Measurements from ENCODE around the gene PRKAR2B.

The PRKAR2B gene

GRCh38 chr7:107044347-107045194 is at the start of gene PRKAR2B:
PRKAR2B (plus strand) TSS chr7:107044705; CDS start chr7:107044908, 203 bp downstream.
- Mint-ChIP-seq H3K4me1 (peaks cover 19% of the 10 kb centered on the region), H3K27ac (peak within 1 kb of the TSS; percentile 22), H3K36me3 (no peaks in the 10 kb centered on the region), H3K4me3 (peak within 1 kb of the TSS; percentile 80), H3K9me3 (no peaks in the 10 kb centered on the region)
- peak; percentile 40 to 82 for DNase-seq (ENCODE audit: low spot score in 2 of 2)
- peak; percentile 88 for ATAC-seq

DNA sequence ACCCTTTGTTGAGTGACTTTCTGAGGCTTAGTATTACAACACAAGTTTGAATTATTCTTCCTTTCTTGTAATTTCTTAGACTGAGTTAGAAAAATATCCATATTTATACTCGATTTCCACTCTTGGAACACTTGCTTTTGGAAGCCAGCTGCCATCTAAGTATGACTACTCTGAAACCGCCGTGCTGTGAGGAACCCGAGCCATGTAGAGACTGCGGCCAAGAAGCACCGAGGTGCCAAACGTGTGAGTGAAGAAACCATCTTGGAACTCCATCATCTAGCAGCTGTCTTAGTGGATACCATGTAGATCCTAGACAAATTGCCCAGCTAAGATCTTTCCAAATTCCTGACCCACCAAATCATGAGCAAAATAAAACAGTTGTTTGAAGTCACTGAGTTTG is 49.7 kb upstream of the PRKAR2B start:
- no peak for ATAC-seq
- DNase-seq (ENCODE audit: low spot score in 2 of 2) = no peak
- no peaks in the 10 kb centered on the region for H3K4me1 Mint-ChIP-seq
- no peaks in the 10 kb centered on the region for H3K36me3 Mint-ChIP-seq
- H3K9me3 Mint-ChIP-seq = no peaks in the 10 kb centered on the region
- H3K27ac Mint-ChIP-seq = no peak overlapping the region
- no peak overlapping the region for H3K4me3 Mint-ChIP-seq

DNA sequence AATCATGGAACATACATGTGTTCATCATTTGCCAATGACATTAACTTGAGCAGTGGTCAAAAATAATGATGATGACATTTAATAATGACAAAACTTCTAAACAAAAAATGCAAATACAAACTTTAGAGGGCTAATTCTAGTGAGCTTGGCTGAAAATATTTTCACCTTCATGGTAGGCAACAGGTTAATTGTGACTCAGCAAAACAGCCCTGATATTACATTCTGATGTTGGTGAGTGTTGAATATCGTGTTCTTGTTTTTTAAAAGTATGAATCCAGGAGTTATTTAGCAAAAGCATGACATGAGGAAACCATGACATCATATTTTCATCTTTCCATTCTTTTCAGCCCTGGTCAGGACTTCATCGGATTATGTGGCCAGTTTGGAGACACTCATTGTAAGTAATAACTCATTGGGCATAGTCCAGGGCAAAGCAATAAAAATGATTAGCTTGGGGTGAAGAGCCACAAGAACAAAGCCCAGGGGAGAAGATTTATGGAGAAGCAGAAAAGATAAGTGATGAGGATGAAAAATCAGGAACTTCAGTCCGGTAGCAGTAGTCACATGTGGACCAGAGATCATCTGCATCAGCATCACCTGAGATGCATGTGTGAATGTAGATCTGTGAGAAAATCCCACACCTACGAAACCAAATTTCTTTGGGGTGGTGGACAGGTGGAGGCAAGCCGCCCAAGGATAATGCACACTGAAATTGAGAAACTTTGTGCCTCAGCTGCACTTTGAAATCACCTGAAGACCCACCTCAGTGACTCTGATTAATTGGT is 46.8 kb upstream of the PRKAR2B start:
- H3K36me3 Mint-ChIP-seq = no peaks in the 10 kb centered on the region
- no peak for ATAC-seq
- H3K4me1 Mint-ChIP-seq = no peaks in the 10 kb centered on the region
- no peak for DNase-seq (ENCODE audit: low spot score in 2 of 2)
- no peak overlapping the region for H3K4me3 Mint-ChIP-seq
- H3K9me3 Mint-ChIP-seq = no peaks in the 10 kb centered on the region
- no peak overlapping the region for H3K27ac Mint-ChIP-seq

- Mint-ChIP-seq H3K4me3 (no peak overlapping the region), H3K36me3 (no peaks in the 10 kb centered on the region), H3K27ac (no peak overlapping the region), H3K4me1 (no peaks in the 10 kb centered on the region), H3K9me3 (no peaks in the 10 kb centered on the region)
- ATAC-seq (no peak), DNase-seq (ENCODE audit: low spot score in 2 of 2) (no peak)
Measured at GRCh38 chr7:106999023-106999422, 45.5 kb upstream of the PRKAR2B start.

GRCh38 chr7:107001490-107001889 is 43.0 kb upstream of the PRKAR2B start:
- no peaks in the 10 kb centered on the region for H3K9me3 Mint-ChIP-seq
- H3K4me1 Mint-ChIP-seq = no peaks in the 10 kb centered on the region
- H3K4me3 Mint-ChIP-seq = no peak overlapping the region
- H3K27ac Mint-ChIP-seq = no peak overlapping the region
- no peak for DNase-seq (ENCODE audit: low spot score in 2 of 2)
- H3K36me3 Mint-ChIP-seq = no peaks in the 10 kb centered on the region
- no peak for ATAC-seq

DNA sequence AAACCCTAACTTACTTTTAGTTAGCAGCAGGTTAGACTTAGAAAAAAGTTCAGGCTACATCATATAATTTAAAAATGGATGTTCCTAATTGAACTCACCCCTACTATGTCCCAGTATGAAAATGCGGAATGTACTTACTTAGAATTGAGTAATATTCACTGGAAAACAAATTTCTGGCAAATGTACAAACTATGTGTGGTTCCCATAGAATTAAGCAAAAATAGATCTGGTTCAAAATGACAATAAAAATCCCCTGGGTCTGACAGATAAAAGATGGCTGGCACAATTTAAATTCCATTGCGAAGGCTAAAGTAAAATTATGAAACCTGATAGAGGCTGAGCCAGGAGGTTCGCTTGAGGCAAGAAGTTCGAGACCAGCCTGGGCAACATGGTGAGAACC is 42.4 kb upstream of the PRKAR2B start:
- Mint-ChIP-seq H3K36me3 (no peaks in the 10 kb centered on the region), H3K9me3 (no peaks in the 10 kb centered on the region), H3K4me3 (no peak overlapping the region), H3K4me1 (no peaks in the 10 kb centered on the region), H3K27ac (no peak overlapping the region)
- ATAC-seq (no peak), DNase-seq (ENCODE audit: low spot score in 2 of 2) (no peak)

- Mint-ChIP-seq H3K9me3 (no peaks in the 10 kb centered on the region), H3K27ac (no peak overlapping the region), H3K4me1 (no peaks in the 10 kb centered on the region), H3K4me3 (no peak overlapping the region), H3K36me3 (no peaks in the 10 kb centered on the region)
- ATAC-seq (no peak), DNase-seq (ENCODE audit: low spot score in 2 of 2) (no peak)
Measured at GRCh38 chr7:107002529-107002998, 41.9 kb upstream of the PRKAR2B start.

GRCh38 chr7:107007007-107007891 is 37.3 kb upstream of the PRKAR2B start:
- ATAC-seq (no peak), DNase-seq (ENCODE audit: low spot score in 2 of 2) (no peak)
- no peaks in the 10 kb centered on the region for H3K4me1 Mint-ChIP-seq
- H3K9me3 Mint-ChIP-seq = no peaks in the 10 kb centered on the region
- H3K4me3 Mint-ChIP-seq = no peak overlapping the region
- no peaks in the 10 kb centered on the region for H3K36me3 Mint-ChIP-seq
- H3K27ac Mint-ChIP-seq = no peak overlapping the region

- DNase-seq (ENCODE audit: low spot score in 2 of 2) (no peak), ATAC-seq (no peak)
- Mint-ChIP-seq H3K27ac (no peak overlapping the region), H3K36me3 (no peaks in the 10 kb centered on the region), H3K9me3 (no peaks in the 10 kb centered on the region), H3K4me3 (no peak overlapping the region), H3K4me1 (no peaks in the 10 kb centered on the region)
Measured at GRCh38 chr7:107007892-107008287, 36.6 kb upstream of the PRKAR2B start.

DNA sequence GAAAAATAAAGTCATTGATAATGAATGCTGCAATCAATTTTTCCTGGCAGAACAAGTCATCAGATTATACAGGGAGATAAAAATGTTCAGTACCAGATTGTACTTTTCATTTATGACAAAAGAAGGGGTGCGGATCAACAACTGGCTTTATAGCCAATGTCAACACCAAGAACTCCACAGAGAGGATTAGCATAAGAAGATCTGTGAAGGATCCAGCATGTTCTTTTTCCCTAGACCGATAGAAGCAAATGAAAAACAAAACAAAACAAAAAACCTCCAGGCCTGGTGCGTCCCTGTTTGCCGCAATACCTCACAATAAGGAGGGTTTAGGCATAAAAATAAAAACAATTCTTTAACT is 34.7 kb upstream of the PRKAR2B start:
- no peak for ATAC-seq
- Mint-ChIP-seq H3K36me3 (no peaks in the 10 kb centered on the region), H3K27ac (no peak overlapping the region), H3K9me3 (no peaks in the 10 kb centered on the region), H3K4me3 (no peak overlapping the region), H3K4me1 (no peaks in the 10 kb centered on the region)
- no peak for DNase-seq (ENCODE audit: low spot score in 2 of 2)

- ATAC-seq (no peak), DNase-seq (ENCODE audit: low spot score in 2 of 2) (no peak)
- H3K4me1 Mint-ChIP-seq = no peaks in the 10 kb centered on the region
- no peaks in the 10 kb centered on the region for H3K36me3 Mint-ChIP-seq
- H3K4me3 Mint-ChIP-seq = no peak overlapping the region
- H3K27ac Mint-ChIP-seq = no peak overlapping the region
- no peaks in the 10 kb centered on the region for H3K9me3 Mint-ChIP-seq
Measured at GRCh38 chr7:107012691-107013090, 31.8 kb upstream of the PRKAR2B start.

GRCh38 chr7:107014387-107015023 is 30.0 kb upstream of the PRKAR2B start:
- ATAC-seq = no peak
- DNase-seq (ENCODE audit: low spot score in 2 of 2) = no peak
- no peaks in the 10 kb centered on the region for H3K36me3 Mint-ChIP-seq

GRCh38 chr7:107016312-107016711 is 28.2 kb upstream of the PRKAR2B start:
- no peak overlapping the region for H3K27ac Mint-ChIP-seq
- no peak overlapping the region for H3K4me3 Mint-ChIP-seq
- no peaks in the 10 kb centered on the region for H3K4me1 Mint-ChIP-seq
- no peaks in the 10 kb centered on the region for H3K9me3 Mint-ChIP-seq
- no peaks in the 10 kb centered on the region for H3K36me3 Mint-ChIP-seq
- DNase-seq (ENCODE audit: low spot score in 2 of 2) (no peak), ATAC-seq (no peak)

More at GRCh38 chr7:107014387-107015023, 30.0 kb upstream of the PRKAR2B start:
- Mint-ChIP-seq H3K9me3 (no peaks in the 10 kb centered on the region), H3K4me3 (no peak overlapping the region), H3K4me1 (no peaks in the 10 kb centered on the region), H3K27ac (no peak overlapping the region)

DNA sequence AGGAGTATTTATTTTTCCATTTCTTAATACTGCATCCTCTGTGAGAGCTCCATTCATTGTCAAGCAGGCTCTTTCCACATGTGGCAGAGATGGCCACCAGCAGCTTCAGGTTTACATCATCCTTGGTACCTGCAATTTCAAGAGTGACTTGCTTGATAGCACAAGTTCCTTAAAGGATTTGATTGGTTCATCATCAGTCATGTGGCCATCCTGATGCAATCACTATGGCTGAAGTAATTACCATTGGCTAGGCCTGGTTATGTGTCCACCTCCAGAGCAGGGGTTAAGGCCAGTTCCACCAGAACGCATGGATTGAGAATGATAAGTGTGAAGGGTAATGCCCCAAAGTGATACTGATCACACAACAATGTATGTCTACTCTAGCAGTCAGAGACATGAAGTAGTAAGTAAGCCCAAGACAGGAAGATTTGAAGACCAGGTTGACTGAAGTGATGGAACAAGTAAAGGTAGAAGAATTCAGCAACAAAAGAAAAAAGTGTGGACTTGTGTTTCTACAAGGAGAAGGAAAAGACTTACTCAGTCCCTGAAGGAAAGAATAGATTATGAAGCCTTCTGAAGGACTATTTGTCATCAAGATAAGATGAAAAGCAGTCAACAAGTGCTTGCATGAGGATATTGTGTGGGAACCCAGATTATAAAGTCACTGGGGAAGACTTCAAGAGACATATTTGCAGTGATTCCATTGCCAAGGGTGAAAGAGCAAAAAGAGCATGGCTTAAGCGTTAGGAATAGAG is 26.4 kb upstream of the PRKAR2B start:
- ATAC-seq = no peak
- Mint-ChIP-seq H3K9me3 (no peaks in the 10 kb centered on the region), H3K4me3 (no peak overlapping the region), H3K27ac (no peak overlapping the region), H3K36me3 (no peaks in the 10 kb centered on the region), H3K4me1 (no peaks in the 10 kb centered on the region)
- DNase-seq (ENCODE audit: low spot score in 2 of 2) = no peak

Measured in stimulated activated effector memory CD8-positive, alpha-beta T cell treated with anti-CD3 and anti-CD28 coated beads, Interleukin-12 subunit alpha, Interleukin-12 subunit beta, amount 100 ng/mL, for 72 hours (primary cell).